ENCODE results near the gene RPS3.

Gene RPS3

DNA sequence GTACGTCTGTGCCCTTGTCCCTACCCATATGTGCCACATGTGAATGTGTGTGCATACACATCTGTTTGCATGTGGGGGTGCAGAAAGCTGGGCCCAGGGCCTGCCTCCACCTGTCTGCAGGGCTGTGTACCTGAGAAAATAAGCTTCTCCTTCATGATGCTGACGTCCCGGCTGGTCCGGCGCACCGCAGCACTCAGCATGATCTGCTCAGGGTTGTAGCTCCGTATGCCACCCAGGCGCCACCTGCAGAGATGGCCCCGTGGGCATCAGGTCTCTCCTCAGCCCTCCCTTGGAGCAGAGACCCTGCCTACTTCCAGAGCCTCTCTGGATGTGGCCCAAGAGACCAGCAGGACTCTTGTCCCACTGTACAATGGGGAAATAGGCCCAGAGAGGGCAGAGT, 37.5 kb downstream of the RPS3 start:
- no peak for DNase-seq

DNA sequence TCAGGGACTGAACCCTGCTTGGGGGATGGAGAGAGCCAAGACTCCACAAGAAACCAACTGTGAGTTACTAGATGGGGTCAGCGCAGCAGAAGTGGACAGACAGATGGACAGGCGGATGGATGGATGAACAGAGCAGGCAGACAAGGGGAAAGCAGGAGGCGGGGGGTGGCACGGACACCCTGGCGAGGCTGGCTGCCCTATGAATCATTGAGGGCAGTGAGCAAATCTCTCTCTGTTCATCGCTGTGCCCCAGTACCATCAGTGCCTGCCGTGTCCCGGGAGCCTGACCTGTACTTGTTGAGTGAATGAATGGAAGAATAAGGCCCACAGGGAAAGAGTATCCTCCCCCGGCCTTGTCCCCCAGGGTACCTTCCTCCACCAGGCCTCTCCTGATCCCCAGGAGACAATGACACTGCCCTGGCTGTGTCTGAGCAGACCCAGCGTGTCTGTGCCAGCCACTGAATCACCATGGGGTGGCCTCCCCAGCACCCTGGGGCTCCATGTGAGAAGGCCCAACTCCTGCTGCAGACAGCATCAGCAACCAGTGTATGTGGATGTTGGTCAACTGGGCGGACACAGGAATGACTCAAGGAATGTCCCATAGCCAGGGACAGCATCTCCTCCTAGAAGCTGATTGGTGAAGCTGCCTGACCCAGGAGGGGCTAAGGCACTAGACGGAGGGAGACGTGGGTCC, 38.8 kb downstream of the RPS3 start:
- DNase-seq = no peak

DNA sequence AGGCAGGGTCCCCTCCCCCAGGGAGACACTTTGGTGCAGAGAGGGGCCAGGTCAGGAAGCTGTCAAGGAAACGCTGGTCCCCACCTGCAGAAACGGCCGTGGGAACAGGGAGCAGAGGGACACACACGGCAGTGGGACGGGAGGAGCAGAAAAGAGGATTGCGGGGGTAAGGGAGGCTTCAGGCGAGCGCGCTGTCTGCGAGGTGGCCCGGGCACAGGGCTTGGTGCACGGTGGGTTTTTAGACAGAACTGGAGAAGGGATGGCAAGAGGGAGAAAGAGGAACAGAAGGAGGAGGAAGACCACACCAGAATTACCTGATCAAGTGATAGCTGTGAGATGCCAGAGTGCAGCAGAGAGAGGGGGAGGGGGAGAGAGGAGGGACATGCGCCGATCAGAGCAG, 39.7 kb downstream of the RPS3 start:
- DNase-seq = no peak

DNA sequence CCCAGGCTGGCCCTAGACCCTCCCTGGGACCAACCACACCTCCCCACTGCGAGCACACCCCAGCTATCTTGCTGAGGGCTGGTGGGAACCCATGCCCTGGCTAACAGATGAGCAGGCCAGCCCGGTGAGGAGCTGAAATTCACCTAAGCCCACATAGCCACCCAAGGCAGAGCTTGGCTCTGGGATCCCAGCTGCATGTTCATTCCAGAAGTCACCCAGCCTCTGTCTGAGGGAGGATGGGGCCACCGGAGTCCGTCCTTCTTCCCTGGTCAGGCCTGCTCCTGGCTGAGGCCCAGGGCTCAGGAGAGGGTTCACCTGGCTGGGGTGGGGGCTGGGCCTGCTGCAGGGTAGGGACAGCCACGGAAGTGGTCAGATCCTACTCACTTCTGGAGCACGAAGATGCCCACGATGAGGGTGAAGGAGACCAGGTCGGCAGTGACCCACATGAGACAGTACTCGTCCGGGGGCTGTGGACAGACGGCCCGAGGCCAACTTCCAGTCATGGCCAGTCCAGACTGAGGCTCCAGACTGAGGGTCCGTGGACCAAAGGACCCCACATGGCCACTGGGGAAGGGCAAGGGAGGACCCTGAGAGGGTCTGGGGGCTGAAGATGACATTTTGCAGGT, 40.3 kb downstream of the RPS3 start:
- no peak for DNase-seq

DNA sequence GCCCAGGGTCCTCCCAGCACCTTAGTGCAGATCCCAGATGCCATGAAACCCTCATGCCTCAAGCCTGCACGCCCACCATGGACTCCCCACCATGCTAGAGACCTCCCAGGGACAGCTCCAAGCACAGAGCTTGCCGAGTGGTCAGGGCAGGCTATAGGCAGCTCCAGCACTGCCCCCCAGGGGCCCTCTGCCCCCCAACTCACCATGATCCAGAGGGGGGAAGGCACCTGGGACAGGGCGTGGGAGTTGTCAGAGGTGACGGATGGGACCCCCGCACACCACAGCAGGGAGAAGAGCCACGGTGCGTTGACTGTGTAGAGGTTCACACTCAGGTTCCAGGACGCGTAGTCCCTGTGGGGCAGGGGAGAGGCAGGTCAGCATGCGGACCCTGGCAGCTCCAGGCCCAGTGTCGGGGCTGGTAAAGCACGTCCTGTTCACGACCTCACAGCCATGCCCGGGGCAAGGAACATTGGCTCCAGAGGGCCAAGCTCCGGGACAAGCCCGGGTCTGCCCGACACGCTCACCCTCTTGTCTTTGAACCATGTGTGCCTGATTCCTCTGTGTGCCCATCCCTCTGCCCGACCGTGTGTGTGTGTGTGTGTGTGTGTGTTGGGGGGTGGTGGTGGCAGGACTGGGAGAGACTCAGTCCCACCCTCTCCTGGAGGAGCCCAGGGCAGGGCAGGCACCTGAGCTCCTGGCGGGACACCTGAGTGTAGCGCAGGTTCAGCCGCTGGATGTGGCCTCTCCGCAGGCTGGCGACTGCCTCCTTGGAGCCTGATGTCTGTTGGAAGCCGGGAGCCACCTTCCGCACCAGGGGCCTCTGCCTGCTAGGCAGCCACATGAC, 41.9 kb downstream of the RPS3 start:
- no peak for DNase-seq

DNA sequence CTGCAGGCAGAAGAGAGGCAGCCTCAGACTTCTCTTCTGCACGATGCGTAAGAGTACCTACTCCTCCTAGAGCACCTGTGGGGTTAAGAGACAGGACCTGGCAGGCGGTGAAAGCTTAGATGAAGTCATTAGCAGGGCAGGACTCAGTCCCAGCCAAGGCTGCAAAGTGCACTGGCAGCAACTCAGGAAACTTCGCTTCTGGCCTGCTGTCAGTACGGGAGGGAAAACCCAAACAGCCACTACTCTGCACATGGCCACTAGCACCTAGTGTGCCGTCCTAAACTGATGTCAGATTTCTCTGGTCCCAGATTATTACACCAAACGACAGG, 42.5 kb downstream of the RPS3 start:
- DNase-seq = no peak

DNA sequence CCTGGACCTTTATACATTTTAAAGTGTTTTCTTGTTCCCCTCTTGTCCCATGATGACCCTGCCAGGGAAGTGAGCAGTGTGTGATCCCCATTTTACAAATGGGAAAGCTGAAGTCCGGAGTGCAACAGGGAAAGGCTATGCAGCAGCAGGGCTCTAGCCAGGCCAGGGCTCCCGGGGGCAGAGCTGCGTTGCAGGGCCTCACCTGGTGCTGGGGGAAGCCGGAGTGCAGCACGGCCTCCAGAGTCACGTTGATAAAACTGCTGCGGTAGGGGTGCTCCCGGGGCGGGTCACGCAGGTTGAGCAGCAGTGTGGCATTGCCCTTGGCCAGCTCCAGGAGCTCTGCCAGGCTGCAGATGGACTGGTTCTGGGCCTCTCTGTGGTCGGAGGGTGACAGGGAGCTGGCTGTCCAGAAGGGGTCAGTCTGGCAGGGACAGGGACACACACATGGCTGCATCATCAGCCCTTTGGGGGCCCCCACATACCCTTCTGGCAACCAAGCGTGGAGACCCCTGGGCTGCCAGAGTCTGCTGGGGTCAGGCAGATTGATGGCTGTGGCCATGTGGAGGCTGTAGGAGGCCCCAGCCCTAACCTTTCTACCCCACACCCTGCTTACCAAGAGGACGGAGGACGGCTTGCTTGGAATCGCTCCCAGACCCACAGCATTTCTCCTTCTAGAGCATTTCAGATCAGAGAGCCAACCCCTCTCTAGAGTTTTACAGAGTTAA, 43.0 kb downstream of the RPS3 start:
- no peak for DNase-seq

DNA sequence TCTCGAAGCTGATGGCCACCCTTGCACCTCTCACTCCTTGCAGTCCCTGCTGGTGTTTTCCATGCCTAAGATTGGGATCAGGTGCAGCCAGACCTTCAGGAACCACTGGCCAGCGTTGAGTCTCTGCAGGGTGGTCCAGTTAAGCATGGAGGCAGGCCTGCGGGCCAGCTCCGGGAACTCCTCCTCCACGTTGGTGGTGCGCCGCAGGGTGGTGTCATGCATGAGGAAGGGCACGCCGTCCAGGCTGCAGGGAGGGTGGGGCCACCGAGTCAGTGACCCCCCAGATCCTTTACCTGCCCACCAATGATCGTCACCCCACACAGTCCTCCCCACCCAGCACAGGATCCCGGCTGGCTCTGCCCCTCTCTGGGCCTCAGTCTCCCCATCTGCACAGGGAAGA, 43.7 kb downstream of the RPS3 start:
- DNase-seq = no peak

DNA sequence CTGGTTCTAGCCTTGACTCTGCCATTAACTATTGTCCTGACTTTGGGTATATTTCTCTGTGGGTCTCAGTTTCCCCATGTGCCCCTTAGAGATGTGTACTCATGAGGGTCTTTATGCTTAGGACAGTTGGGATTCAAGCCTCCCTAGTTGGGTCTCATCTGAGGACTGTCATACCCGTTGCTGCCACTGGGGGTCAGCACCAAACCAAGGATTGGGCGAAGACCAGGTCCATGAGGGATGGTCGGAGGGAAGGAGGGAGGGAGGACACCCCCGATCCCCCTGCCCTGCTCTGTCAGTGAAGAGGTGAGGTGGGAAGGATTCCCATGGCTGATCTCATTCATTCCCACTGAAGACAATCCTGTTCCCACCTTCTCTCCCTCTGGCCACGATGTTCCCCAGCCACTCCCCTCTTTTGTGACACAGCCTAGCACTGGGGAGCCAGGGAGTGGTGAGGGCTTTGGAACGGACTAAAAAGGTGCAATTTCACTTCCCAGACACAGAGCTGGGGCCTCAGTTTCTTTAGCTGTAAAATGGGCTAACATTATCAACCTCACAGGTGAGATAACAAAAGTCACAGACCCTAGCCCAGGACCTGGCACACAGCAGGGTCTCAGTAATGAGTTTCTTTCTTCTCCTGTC, 46.1 kb downstream of the RPS3 start:
- DNase-seq = no peak

DNA sequence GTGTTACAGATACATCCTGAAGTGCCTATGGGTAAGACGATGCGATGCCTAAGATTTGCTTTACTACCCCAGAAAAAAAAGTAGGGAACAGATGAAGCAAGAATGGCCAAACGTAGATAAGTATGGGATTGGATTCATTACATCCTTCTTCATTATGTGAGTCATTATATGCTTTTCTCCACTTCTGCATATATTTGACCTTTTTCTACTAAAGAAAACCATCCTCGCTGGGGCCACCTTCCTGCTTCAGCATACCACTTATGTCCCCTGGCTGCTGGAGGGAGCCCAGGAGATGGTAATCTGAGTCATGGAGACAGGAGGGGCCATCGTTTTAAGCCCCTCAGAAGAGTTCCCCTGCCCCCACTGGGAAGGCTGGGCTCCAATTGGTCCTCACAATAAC, 48.1 kb downstream of the RPS3 start:
- no peak for DNase-seq

DNA sequence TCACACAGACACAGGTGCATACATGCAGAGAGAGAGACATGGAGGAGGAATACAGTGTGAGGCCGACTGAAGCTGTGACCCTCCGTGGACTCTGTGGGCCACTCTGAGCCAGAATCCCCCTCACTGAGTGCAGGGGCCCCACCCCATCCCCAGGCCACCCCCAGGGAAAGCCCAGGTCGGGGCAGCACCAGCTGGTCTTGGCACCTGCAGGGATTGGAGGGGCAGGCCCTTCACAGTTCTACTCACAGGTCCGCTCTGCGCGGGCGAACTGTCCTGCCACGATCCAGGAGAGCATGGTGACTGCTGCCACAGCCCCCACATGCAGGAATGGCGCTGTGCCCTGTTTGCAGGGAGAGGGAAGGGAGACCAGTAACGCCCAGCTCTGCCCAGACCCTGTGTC, 50.0 kb downstream of the RPS3 start:
- DNase-seq = no peak

DNA sequence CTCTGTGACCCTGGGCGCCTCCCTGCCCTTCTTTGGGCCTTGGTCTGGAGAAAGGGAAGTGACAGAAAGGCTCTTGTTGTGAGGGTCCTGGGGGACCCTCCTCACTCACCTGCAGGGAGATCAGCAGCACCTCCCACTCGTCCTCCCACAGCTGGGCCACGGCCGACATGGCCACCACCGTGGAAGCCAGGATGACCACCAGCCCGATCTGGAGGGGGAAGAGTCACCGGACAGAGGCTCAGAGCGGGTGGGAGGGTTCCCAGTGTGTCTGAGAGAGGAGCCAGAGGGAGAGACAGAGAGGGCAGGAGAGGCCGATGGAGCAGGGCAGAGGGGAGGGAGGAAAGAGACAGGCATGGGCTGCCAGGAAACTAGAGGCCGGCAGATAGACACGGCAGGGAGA, 50.5 kb downstream of the RPS3 start:
- DNase-seq = no peak

DNA sequence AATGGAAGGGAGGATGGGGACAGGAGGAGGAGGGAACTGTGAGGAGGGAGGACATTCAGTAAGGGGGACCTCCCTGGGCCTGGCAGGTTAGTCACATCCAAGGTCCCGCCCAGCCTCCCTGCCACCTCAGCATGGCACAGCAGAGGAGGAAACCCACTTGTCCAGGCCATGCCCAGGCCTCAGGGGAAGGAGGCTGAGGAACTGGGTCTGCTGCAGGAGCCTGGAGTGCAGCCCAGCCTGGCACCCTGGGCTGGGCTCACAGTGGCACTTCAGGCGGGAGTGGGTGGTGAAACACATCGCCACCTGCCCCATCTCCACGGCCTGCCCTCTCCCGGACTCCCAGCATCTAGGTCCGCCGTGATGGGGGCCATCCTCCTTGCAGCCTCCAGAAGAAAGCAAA, 50.9 kb downstream of the RPS3 start:
- DNase-seq = no peak

DNA sequence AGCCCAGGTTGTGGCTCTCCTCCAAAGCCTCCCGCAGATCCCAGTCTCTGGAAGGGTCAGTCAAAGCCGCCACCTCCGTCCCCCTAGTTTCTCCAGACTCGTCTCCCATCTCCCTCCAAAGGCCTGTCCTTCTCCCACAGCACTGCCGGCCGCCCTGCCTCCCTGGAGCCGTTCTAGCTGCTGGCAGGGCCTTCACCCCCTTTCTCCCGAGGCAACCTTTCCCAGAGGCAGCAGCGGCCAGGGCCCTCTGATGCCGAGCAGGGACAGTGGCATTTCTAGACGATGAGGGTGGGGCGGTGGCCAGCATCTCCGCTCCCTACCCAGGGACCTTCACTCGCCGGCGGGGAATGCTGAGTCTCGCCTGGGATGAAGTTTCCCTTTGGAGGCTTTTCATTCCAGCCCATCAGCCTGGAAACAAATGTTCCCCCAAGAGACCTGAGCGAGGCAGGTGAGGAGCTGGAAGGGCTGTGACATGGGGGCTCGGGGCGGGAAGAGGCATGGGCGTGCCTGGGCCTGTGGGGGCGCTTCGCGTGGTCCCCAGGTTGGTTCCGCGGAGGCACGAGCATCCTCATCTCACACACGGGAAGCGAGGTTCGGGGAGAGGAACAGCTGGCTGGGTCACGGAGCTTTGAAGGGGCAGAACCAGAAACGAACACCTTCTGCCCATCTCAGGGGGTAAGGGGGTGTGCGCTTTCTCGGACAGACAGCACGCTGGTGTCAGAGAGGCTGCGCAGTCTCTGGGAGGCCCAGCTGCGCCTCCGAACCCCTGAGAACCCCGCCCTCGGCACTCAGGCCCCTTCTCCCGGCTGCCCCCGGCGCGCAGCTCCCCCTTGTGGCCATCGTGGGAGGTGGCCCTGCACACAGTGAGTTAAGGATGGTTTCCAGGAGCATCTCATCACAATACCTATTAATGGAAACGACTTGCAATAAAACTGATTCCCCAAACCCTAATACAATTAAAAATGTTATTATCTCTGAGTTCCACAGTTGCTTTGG, 51.8 kb downstream of the RPS3 start:
- no peak for DNase-seq

DNA sequence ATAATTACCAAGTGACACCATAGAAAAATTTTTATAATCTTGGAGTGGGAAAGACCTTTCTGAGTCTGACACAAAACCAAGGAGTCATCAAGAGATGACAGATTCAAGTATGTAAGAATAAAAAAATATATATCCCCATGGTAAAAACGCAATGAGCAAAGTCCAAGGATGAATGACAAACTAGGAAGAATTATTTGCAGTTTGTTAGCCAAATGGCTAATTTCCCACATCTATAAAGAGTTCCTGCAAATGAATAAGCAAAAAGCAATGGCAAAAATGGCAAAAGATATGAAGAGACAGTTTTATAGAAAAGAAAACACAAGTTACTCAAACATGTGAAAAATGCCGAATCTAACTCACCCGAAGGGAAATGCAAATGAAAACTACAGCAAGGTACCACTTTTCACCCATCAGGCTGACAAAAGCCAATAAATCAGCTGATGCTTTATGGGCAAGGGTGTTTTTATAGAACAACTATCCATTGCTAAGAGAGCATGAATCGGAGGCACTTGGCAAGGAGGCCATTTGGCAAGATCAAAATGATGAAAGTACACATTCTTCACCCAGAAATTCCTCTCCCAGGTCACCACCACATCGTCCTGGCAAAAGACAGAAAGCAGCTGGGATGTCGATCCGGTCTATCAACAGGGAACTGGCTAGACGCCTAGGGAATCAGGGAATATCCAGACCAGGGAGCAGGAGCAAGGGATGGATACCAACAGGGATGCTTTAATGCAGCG, 54.8 kb downstream of the RPS3 start:
- no peak for DNase-seq

DNA sequence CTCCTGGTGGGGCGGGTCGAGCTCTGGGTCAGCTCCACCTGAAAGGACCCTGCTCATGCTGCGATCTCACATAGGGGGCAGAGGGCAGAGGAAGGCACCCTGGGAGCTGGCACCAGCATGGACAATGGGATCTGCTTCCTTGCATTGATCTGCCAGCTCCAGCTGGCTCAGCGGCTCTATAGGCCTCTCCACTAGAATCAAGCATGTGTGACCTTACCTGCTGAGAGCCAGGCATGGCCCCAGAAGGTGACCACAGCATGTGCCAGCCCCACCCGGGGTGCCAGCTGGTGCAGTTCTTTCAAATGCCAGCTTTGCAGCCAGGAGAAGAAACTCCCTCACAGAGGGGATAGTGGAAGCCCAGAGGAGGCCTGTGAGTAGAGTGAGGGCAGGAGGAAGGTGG, 55.7 kb downstream of the RPS3 start:
- no peak for DNase-seq
